AG04450 (cell line): ENCODE data around the gene ITGA11. TPM values are rescaled to one million over a fixed set of nuclear protein-coding genes. Genes with fewer than 3 reads are reported as not detected.

Experiments
- CTCF ChIA-PET: fragments of 300-600, 350-600 bp; formaldehyde crosslinking; extraction: SDS; loops from one replicate; lab custom pipeline; 2022; ENCODE audit warnings: antibody characterized with exemption, inconsistent platforms; lab: Charles Lee
- POLR2A ChIA-PET: fragments of 350-600 bp; formaldehyde crosslinking; extraction: SDS; loops from one replicate; lab custom pipeline; 2021; ENCODE audit warnings: antibody characterized with exemption, inconsistent platforms; lab: Yijun Ruan, JAX
- DNase-seq: peaks from one replicate; pipeline ENCODE4 v3.0.0-alpha.2; 2011; ENCODE audit warnings: low read depth, low spot score
- H3K27ac ChIP-seq: one replicate; pipeline ENCODE4 v1.5.1; 2012; ENCODE audit warnings: low read depth, low read length, control low read depth
- H3K27me3 ChIP-seq: one replicate; pipeline ENCODE4 v1.6.0; 2012; ENCODE audit warnings: low read length; ENCODE audit not compliant: control insufficient read depth, insufficient read depth
- H3K4me3 ChIP-seq: 2 replicates; pipeline ENCODE4 v1.5.1; 2011; ENCODE audit warnings: mild to moderate bottlenecking, low read depth, low read length, control low read depth
- H3K9me3 ChIP-seq: 2 replicates; pipeline ENCODE4 v1.5.1; 2012; ENCODE audit warnings: low read length; ENCODE audit not compliant: control insufficient read depth, insufficient read depth
- polyA plus RNA-seq: library from polyadenylated mRNA; depleted of rRNA; stranded (reverse); fragments of >200 nt; gene quantifications from 2 replicates; pipeline ENCODE4 v1.2.3, GENCODE V29; 2011
- TF ChIP-seq, protein P1 (sequence below): IDR thresholded peaks from 2 replicates; pipeline ENCODE4 v1.5.1; 2011; ENCODE audit warnings: low read depth, low read length, control low read depth, inconsistent platforms

Gene ITGA11
- polyA plus RNA-seq, 1 experiment: 24.0 TPM

- no peak overlapping the region for H3K4me3 ChIP-seq
- no peak overlapping the region for H3K27ac ChIP-seq
- no peaks in the 10 kb centered on the region for H3K9me3 ChIP-seq
- ChIA-PET POLR2A (no interaction called here), CTCF (no interaction called here)
- H3K27me3 ChIP-seq: no peaks in the 10 kb centered on the region
- no peak for DNase-seq
- TF ChIP-seq, protein P1, sequence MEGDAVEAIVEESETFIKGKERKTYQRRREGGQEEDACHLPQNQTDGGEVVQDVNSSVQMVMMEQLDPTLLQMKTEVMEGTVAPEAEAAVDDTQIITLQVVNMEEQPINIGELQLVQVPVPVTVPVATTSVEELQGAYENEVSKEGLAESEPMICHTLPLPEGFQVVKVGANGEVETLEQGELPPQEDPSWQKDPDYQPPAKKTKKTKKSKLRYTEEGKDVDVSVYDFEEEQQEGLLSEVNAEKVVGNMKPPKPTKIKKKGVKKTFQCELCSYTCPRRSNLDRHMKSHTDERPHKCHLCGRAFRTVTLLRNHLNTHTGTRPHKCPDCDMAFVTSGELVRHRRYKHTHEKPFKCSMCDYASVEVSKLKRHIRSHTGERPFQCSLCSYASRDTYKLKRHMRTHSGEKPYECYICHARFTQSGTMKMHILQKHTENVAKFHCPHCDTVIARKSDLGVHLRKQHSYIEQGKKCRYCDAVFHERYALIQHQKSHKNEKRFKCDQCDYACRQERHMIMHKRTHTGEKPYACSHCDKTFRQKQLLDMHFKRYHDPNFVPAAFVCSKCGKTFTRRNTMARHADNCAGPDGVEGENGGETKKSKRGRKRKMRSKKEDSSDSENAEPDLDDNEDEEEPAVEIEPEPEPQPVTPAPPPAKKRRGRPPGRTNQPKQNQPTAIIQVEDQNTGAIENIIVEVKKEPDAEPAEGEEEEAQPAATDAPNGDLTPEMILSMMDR: no peak
These were observed 110.7 kb downstream of the ITGA11 start for GRCh38 chr15:68321229-68321628.

GRCh38 chr15:68319997-68320396, 112.0 kb downstream of the ITGA11 start:
- Histone ChIP-seq H3K27ac (no peak overlapping the region), H3K9me3 (no peaks in the 10 kb centered on the region; the same call in 1 of the 2 replicates), H3K27me3 (no peaks in the 10 kb centered on the region), H3K4me3 (no peak overlapping the region)
- DNase-seq: no peak
- ChIA-PET CTCF (interaction anchor here (1.3 kb wide), 1 partner anchor 14 kb away, joined by 3 read pairs; no protein-coding TSS in a partner anchor), POLR2A (no interaction called here)
- TF ChIP-seq, protein P1: no peak

- TF ChIP-seq, protein P1: no peak
- DNase-seq: no peak
- no peaks in the 10 kb centered on the region for H3K27me3 ChIP-seq
- CTCF ChIA-PET: interaction anchor here (1.3 kb wide), 1 partner anchor 13 kb away, joined by 3 read pairs; no protein-coding TSS in a partner anchor
- no peak overlapping the region for H3K4me3 ChIP-seq
- no peak overlapping the region for H3K27ac ChIP-seq
- H3K9me3 ChIP-seq: no peaks in the 10 kb centered on the region; the same call in 1 of the 2 replicates
- POLR2A ChIA-PET: no interaction called here
These were observed 112.7 kb downstream of the ITGA11 start for GRCh38 chr15:68318931-68319909.

- POLR2A ChIA-PET: no interaction called here
- TF ChIP-seq, protein P1: no peak
- H3K27ac ChIP-seq: no peak overlapping the region
- no peaks in the 10 kb centered on the region; the same call in 1 of the 2 replicates for H3K9me3 ChIP-seq
- CTCF ChIA-PET: no interaction called here
- H3K27me3 ChIP-seq: no peaks in the 10 kb centered on the region
- no peak for DNase-seq
- no peak overlapping the region for H3K4me3 ChIP-seq
These were observed 113.7 kb downstream of the ITGA11 start for GRCh38 chr15:68318008-68318835.
